ENCODE measurements around the gene RAB2B. TPM values are rescaled to one million over a fixed set of nuclear protein-coding genes. Genes with fewer than 3 reads are reported as not detected.

The RAB2B gene
- total RNA-seq, 1 donor from 2014 or later, result 54.2 TPM

GRCh38 chr14:21455912-21456667 lies 20.7 kb downstream of the RAB2B start, which contains the start of gene CHD8:
Gene CHD8, minus strand, starts transcription at chr14:21456123. Its CDS starts 24,480 bp downstream, at chr14:21431643.
- Mint-ChIP-seq H3K36me3 (peaks cover 13% of the 10 kb centered on the region), H3K27me3 (ENCODE audit: insufficient read depth, low read depth) (peaks cover 3% of the 10 kb centered on the region), H3K27ac (peak within 1 kb of the TSS; percentile 98)

GRCh38 chr14:21455592-21455911 lies 21.2 kb downstream of the RAB2B start:
- Mint-ChIP-seq H3K27ac (peak overlapping the region; percentile 98), H3K4me3 (peak overlapping the region; percentile 95), H3K9me3 (no peaks in the 10 kb centered on the region), H3K36me3 (peaks cover 12% of the 10 kb centered on the region), H3K4me1 (peaks cover 23% of the 10 kb centered on the region), H3K27me3 (ENCODE audit: insufficient read depth, low read depth) (peaks cover 3% of the 10 kb centered on the region)
- peak overlapping the region; percentile 84 for H3K27ac ChIP-seq
- peaks cover 18% of the 10 kb centered on the region for H3F3A ChIP-seq (ENCODE audit: low read depth)
- H3K4me3 ChIP-seq, result peak overlapping the region; percentile 86
- H3K9me3 ChIP-seq (ENCODE audit: low read depth), result no peaks in the 10 kb centered on the region
- H3K9ac ChIP-seq, result peak overlapping the region; percentile 91
- H3K79me2 ChIP-seq (ENCODE audit: low read depth), result peaks cover 53% of the 10 kb centered on the region
- peaks cover 7% of the 10 kb centered on the region for H3K36me3 ChIP-seq
- peaks cover 16% of the 10 kb centered on the region for H3K4me1 ChIP-seq
- DNase-seq (ENCODE audit: low spot score), result no peak
- H2AFZ ChIP-seq (replicated peaks), result peak overlapping the region; percentile 38
- peaks cover 16% of the 10 kb centered on the region for H4K20me1 ChIP-seq (ENCODE audit: low read depth)
- no peak for TF ChIP-seq CTCF (IDR thresholded peaks at IDR 0.05)
- no peak for TF ChIP-seq EZH2phosphoT487 (IDR thresholded peaks at IDR 0.05)
- TF ChIP-seq EZH2 (IDR thresholded peaks at IDR 0.05), result no peak
- peak overlapping the region; percentile 85 for H3K4me2 ChIP-seq
- H3K27me3 ChIP-seq, result no peaks in the 10 kb centered on the region

More at GRCh38 chr14:21455912-21456667, 20.7 kb downstream of the RAB2B start, which contains the start of gene CHD8:
- no peaks in the 10 kb centered on the region for H3K9me3 Mint-ChIP-seq
- H3K4me2 ChIP-seq, result peak within 1 kb of the TSS; percentile 85
- H3K27me3 ChIP-seq, result no peaks in the 10 kb centered on the region
- H3K4me1 ChIP-seq, result peaks cover 16% of the 10 kb centered on the region
- TF ChIP-seq CTCF (IDR thresholded peaks at IDR 0.05), result peak; percentile 81
- peak; percentile 48 for TF ChIP-seq EZH2 (IDR thresholded peaks at IDR 0.05)
- TF ChIP-seq EZH2phosphoT487 (IDR thresholded peaks at IDR 0.05), result no peak
- H3K4me1 Mint-ChIP-seq, result peaks cover 23% of the 10 kb centered on the region
- peaks cover 13% of the 10 kb centered on the region for H4K20me1 ChIP-seq (ENCODE audit: low read depth)
- H3K27ac ChIP-seq, result peak within 1 kb of the TSS; percentile 92
- H3K9me3 ChIP-seq (ENCODE audit: low read depth), result no peaks in the 10 kb centered on the region
- H3F3A ChIP-seq (ENCODE audit: low read depth), result peaks cover 18% of the 10 kb centered on the region
- H2AFZ ChIP-seq (replicated peaks), result peak within 1 kb of the TSS; percentile 91
- peak within 1 kb of the TSS; percentile 91 for H3K9ac ChIP-seq
- H3K79me2 ChIP-seq (ENCODE audit: low read depth), result peaks cover 48% of the 10 kb centered on the region
- peak within 1 kb of the TSS; percentile 95 for H3K4me3 Mint-ChIP-seq
- peak within 1 kb of the TSS; percentile 86 for H3K4me3 ChIP-seq
- peaks cover 7% of the 10 kb centered on the region for H3K36me3 ChIP-seq
- DNase-seq (ENCODE audit: low spot score), result peak; percentile 100

- peaks cover 16% of the 10 kb centered on the region for H3K4me1 ChIP-seq
- H3K9me3 Mint-ChIP-seq, result no peaks in the 10 kb centered on the region
- peak overlapping the region; percentile 85 for H3K4me2 ChIP-seq
- peaks cover 21% of the 10 kb centered on the region for H4K20me1 ChIP-seq (ENCODE audit: low read depth)
- peak overlapping the region; percentile 86 for H3K4me3 ChIP-seq
- H3F3A ChIP-seq (ENCODE audit: low read depth), result peaks cover 18% of the 10 kb centered on the region
- H3K27me3 Mint-ChIP-seq (ENCODE audit: insufficient read depth, low read depth), result peaks cover 3% of the 10 kb centered on the region
- H2AFZ ChIP-seq (replicated peaks), result no peak overlapping the region
- H3K27ac ChIP-seq, result no peak overlapping the region
- H3K36me3 ChIP-seq, result peaks cover 7% of the 10 kb centered on the region
- H3K79me2 ChIP-seq (ENCODE audit: low read depth), result peaks cover 59% of the 10 kb centered on the region
- H3K9me3 ChIP-seq (ENCODE audit: low read depth), result no peaks in the 10 kb centered on the region
- H3K27ac Mint-ChIP-seq, result peak overlapping the region; percentile 98
- no peak for DNase-seq (ENCODE audit: low spot score)
- TF ChIP-seq CTCF (IDR thresholded peaks at IDR 0.05), result no peak
- TF ChIP-seq EZH2phosphoT487 (IDR thresholded peaks at IDR 0.05), result no peak
- TF ChIP-seq EZH2 (IDR thresholded peaks at IDR 0.05), result no peak
- peaks cover 15% of the 10 kb centered on the region for H3K36me3 Mint-ChIP-seq
- H3K27me3 ChIP-seq, result no peaks in the 10 kb centered on the region
- H3K4me1 Mint-ChIP-seq, result peaks cover 23% of the 10 kb centered on the region
- H3K4me3 Mint-ChIP-seq, result peak overlapping the region; percentile 95
- peak overlapping the region; percentile 91 for H3K9ac ChIP-seq
These were observed 21.8 kb downstream of the RAB2B start for GRCh38 chr14:21454843-21455544.

Measured in neural progenitor cell (in vitro differentiated cells).